SU-DHL-6 (cell line): ENCODE measurements around the gene NTPCR.

Experiments used
- EZH2phosphoT487 ChIP-seq: fragments of 200-600 bp; sonication (generic), shearing (Covaris generic); conservative IDR thresholded peaks from 2 replicates; pipeline ENCODE4 v1.6.1; 2018; ENCODE audit warnings: mild to moderate bottlenecking, antibody characterized with exemption, low read length, moderate library complexity, mixed read lengths
- TF ChIP-seq, protein P1 (sequence below): fragments of 200-600 bp; sonication (generic); IDR thresholded peaks from one replicate; pipeline ENCODE4 v1.5.1; 2017; ENCODE audit warnings: antibody characterized with exemption, mild to moderate bottlenecking, low read length, moderate library complexity; ENCODE audit not compliant: insufficient read depth, poor library complexity, severe bottlenecking

DNA sequence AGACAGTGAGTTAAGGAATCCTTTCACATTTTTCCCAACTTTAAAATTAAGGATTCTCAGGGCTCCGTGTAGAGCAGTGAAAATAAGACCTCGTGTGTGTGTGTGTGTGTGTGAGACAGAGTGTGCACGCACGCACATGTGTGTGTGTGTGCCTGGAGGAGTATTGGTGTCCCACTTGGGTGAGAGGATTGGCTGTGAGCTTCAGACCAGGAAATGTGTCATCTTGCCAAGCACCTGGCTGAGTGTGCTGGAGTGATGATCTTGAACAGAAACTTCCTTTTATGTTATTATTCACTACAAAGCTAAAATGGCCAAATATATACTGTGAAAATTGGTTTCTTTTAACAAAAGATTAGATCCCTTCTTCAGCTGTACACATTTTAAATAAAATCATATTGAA lies 35.2 kb upstream of the NTPCR start:
- TF ChIP-seq, protein P1, sequence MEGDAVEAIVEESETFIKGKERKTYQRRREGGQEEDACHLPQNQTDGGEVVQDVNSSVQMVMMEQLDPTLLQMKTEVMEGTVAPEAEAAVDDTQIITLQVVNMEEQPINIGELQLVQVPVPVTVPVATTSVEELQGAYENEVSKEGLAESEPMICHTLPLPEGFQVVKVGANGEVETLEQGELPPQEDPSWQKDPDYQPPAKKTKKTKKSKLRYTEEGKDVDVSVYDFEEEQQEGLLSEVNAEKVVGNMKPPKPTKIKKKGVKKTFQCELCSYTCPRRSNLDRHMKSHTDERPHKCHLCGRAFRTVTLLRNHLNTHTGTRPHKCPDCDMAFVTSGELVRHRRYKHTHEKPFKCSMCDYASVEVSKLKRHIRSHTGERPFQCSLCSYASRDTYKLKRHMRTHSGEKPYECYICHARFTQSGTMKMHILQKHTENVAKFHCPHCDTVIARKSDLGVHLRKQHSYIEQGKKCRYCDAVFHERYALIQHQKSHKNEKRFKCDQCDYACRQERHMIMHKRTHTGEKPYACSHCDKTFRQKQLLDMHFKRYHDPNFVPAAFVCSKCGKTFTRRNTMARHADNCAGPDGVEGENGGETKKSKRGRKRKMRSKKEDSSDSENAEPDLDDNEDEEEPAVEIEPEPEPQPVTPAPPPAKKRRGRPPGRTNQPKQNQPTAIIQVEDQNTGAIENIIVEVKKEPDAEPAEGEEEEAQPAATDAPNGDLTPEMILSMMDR: no peak
- TF ChIP-seq EZH2phosphoT487: no peak
